GM19324 (cell line): Measurements from ENCODE around the gene CR2.
"Not testable (repeated sequence)": the region's sequence is repeated elsewhere in the genome, so short reads cannot be mapped to it uniquely, and the experiment has no call there.

Source experiments
- ATAC-seq: cut with Tn5 transposase; IDR thresholded peaks from one replicate; pipeline ENCODE4 v1.9.1; 2021; ENCODE audit warnings: mild to moderate bottlenecking, moderate library complexity; ENCODE audit not compliant: unreplicated experiment, low FRiP score

The CR2 gene

GRCh38 chr1:207444514-207445217, 9.5 kb upstream of the CR2 start:
- ATAC-seq = no peak

GRCh38 chr1:207453710-207454045, 450 bp upstream of the CR2 start:
- ATAC-seq = no peak

- ATAC-seq = no peak
Measured at GRCh38 chr1:207455183-207455754, 1.1 kb downstream of the CR2 start.

- ATAC-seq = no peak
Measured at GRCh38 chr1:207458414-207458813, 4.3 kb downstream of the CR2 start.

- ATAC-seq = no peak
Measured at GRCh38 chr1:207459008-207459407, 4.9 kb downstream of the CR2 start.

GRCh38 chr1:207461649-207462048, 7.5 kb downstream of the CR2 start:
- no peak for ATAC-seq

- no peak for ATAC-seq
Measured at GRCh38 chr1:207462535-207462934, 8.4 kb downstream of the CR2 start.

GRCh38 chr1:207463021-207463420, 8.9 kb downstream of the CR2 start:
- no peak for ATAC-seq

- no peak for ATAC-seq
Measured at GRCh38 chr1:207463571-207463970, 9.4 kb downstream of the CR2 start.

- ATAC-seq = no peak
Measured at GRCh38 chr1:207470927-207471326, 16.8 kb downstream of the CR2 start.

GRCh38 chr1:207474210-207474609, 20.1 kb downstream of the CR2 start:
- no peak for ATAC-seq

GRCh38 chr1:207486198-207486597, 32.1 kb downstream of the CR2 start:
- no peak for ATAC-seq

- ATAC-seq = no peak
Measured at GRCh38 chr1:207487636-207488035, 33.5 kb downstream of the CR2 start.

GRCh38 chr1:207493212-207493611, 39.1 kb downstream of the CR2 start:
- ATAC-seq = no peak

- ATAC-seq = no peak
Measured at GRCh38 chr1:207494171-207494570, 40.0 kb downstream of the CR2 start.

GRCh38 chr1:207495281-207495680, 41.2 kb downstream of the CR2 start:
- not testable (repeated sequence) for ATAC-seq

- ATAC-seq = peak; percentile 67
Measured at GRCh38 chr1:207495801-207496792, 42.0 kb downstream of the CR2 start, which contains the start of gene CR1. Gene CR1, plus strand, starts transcription at chr1:207496157. Its CDS starts 111 bp downstream, at chr1:207496268.

GRCh38 chr1:207497941-207498340, 43.8 kb downstream of the CR2 start:
- no peak for ATAC-seq

- ATAC-seq = no peak
Measured at GRCh38 chr1:207499573-207499972, 45.4 kb downstream of the CR2 start.

- no peak for ATAC-seq
Measured at GRCh38 chr1:207500306-207500705, 46.2 kb downstream of the CR2 start.

GRCh38 chr1:207501071-207501470, 46.9 kb downstream of the CR2 start:
- no peak for ATAC-seq
